HG03457 (cell line): ENCODE results near the gene SARDH.
"Not testable (repeated sequence)": the region's sequence is repeated elsewhere in the genome, so short reads cannot be mapped to it uniquely, and the experiment has no call there.

Experiments
- ATAC-seq: cut with Tn5 transposase; IDR thresholded peaks from one replicate; pipeline ENCODE4 v1.9.1; 2021; ENCODE audit warnings: moderate number of reproducible peaks; ENCODE audit not compliant: unreplicated experiment

SARDH gene

GRCh38 chr9:133761641-133762248 is 23.6 kb upstream of the SARDH start:
- ATAC-seq, result no peak

GRCh38 chr9:133760713-133761290 is 22.6 kb upstream of the SARDH start:
- no peak for ATAC-seq

GRCh38 chr9:133759946-133760345 is 21.8 kb upstream of the SARDH start:
- ATAC-seq, result no peak

- ATAC-seq, result no peak
These were observed 21.2 kb upstream of the SARDH start for GRCh38 chr9:133759146-133759900.

GRCh38 chr9:133758228-133758627 is 20.1 kb upstream of the SARDH start:
- no peak for ATAC-seq

- ATAC-seq, result no peak
These were observed 16.6 kb upstream of the SARDH start for GRCh38 chr9:133754688-133755227.

- no peak for ATAC-seq
These were observed 16.0 kb upstream of the SARDH start for GRCh38 chr9:133754187-133754586.

GRCh38 chr9:133752739-133753446 is 14.7 kb upstream of the SARDH start:
- ATAC-seq, result no peak

- no peak for ATAC-seq
These were observed 13.0 kb upstream of the SARDH start for GRCh38 chr9:133750982-133751649.

- no peak for ATAC-seq
These were observed 9.2 kb upstream of the SARDH start for GRCh38 chr9:133747309-133747708.

- ATAC-seq, result not testable (repeated sequence)
These were observed 6.4 kb upstream of the SARDH start for GRCh38 chr9:133744528-133744927.

- ATAC-seq, result peak; percentile 63
These were observed 4.8 kb upstream of the SARDH start for GRCh38 chr9:133742849-133743444.

GRCh38 chr9:133742251-133742650 is 4.1 kb upstream of the SARDH start:
- no peak for ATAC-seq

- no peak for ATAC-seq
These were observed 3.6 kb upstream of the SARDH start for GRCh38 chr9:133741716-133742115.

- no peak for ATAC-seq
These were observed 2.8 kb upstream of the SARDH start for GRCh38 chr9:133740911-133741310.

- no peak for ATAC-seq
These were observed 1.5 kb upstream of the SARDH start for GRCh38 chr9:133739408-133740280.

GRCh38 chr9:133738640-133739225 is 581 bp upstream of the SARDH start:
- ATAC-seq, result no peak

GRCh38 chr9:133737071-133737773 is 930 bp downstream of the SARDH start:
- no peak for ATAC-seq
